T-helper 2 cell treated with Interferon-gamma antibody and Interleukin-4, amounts not matched to agents 5 μg/mL and 100 μg/mL, for 36 hours (primary cell): ENCODE results near the gene ATP5PB.

ENCODE experiments used
- DNase-seq: peaks from one replicate; pipeline ENCODE4 v3.0.0; 2021; ENCODE audit warnings: low spot score
- H3K27ac Mint-ChIP-seq: one replicate; pipeline ENCODE4 v1.8.0; 2021; ENCODE audit warnings: mild to moderate bottlenecking, mixed read lengths
- H3K27me3 Mint-ChIP-seq: one replicate; pipeline ENCODE4 v1.8.0; 2021; ENCODE audit warnings: low read depth, mixed read lengths
- H3K36me3 Mint-ChIP-seq: one replicate; pipeline ENCODE4 v1.8.0; 2021; ENCODE audit warnings: low read depth, mixed read lengths
- H3K4me1 Mint-ChIP-seq: one replicate; pipeline ENCODE4 v1.8.0; 2021; ENCODE audit warnings: low read depth, mixed read lengths
- H3K4me3 Mint-ChIP-seq: one replicate; pipeline ENCODE4 v1.8.0; 2022; ENCODE audit warnings: mild to moderate bottlenecking, moderate library complexity, mixed read lengths
- H3K9me3 Mint-ChIP-seq: one replicate; pipeline ENCODE4 v1.8.0; 2021; ENCODE audit warnings: mixed read lengths

ATP5PB gene

DNA sequence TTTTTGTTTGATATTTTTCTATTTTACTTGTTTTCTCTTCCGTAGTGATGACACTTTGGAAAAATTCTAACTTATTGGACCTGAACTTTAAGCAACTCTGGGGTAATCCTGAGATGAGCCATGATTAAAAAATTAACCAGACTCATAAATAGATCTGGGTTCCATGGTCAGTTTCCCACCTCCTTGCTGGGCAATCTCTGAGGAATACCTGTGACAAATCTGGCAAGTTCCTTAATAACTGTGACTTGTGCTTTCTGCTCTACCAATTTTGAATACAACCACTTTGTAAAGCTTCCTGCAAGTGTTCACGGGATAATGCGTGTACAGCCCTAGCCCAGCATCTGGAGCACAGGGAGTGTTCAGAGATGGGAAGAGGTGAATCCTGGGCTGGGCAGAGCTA lies 25.0 kb upstream of the ATP5PB start:
- no peak for DNase-seq
- Mint-ChIP-seq H3K36me3 (no peaks in the 10 kb centered on the region), H3K4me3 (no peak overlapping the region), H3K27me3 (peaks cover 5% of the 10 kb centered on the region), H3K4me1 (peaks cover 1% of the 10 kb centered on the region), H3K27ac (no peak overlapping the region), H3K9me3 (no peaks in the 10 kb centered on the region)

DNA sequence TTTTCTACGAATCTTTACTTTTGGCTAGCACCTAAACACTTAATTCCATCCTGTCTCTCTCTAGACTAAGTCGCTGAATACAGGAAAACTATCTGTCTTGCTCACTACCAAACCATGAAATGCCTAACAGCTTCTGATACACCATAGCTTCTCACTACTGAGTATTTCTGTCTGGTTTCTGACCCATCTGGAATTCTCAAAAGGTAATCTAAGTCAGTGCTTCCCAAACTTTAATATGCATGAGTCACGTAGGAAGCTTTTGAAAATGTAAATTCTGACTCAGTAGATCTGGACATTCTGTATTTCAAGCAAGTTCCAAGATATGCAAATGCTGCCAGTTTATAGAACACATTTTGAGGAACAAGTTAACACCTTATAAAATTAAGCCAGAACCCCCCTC lies 12.5 kb upstream of the ATP5PB start:
- Mint-ChIP-seq H3K27me3 (no peaks in the 10 kb centered on the region), H3K4me1 (peaks cover 3% of the 10 kb centered on the region), H3K27ac (no peak overlapping the region), H3K4me3 (no peak overlapping the region), H3K9me3 (no peaks in the 10 kb centered on the region), H3K36me3 (peaks cover 30% of the 10 kb centered on the region)
- DNase-seq = no peak

DNA sequence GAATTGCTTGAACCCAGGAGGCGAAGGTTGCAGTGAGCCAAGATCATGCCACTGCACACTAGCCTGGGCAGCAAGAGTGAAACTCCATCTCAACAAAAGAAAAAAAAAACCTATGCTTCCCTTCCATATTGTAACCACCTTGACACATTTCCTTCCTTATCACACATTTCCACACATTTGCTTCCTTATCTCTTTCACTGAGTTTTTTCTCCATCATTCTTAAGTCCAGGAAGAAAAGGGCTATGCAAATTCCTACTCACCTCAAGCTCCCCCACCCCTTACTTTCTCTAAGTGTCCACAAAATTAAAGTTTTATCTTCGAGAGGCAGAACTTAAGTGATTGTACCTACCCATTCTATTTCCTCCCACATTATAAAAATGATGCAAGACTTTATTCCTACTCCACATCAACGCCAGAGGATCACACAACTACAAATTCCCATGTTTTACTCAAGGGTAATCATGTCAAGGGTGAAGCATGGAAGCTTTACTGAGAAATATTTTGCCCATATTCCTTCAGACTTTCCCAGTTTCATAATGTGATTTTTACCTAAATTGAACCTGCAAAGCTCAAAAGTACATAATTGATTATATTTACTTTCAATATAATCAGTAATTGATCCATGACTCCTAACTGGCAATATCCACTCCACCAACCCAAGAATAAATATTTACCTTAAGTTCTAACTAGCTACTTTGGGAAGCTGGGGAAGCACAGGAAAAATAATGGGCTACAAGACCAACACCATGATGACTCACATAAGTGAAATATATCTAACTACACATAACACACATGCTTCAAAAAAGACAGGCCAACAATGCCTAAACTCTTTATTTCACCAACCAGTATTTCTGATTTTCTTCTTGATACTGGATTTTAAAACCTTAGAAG lies 9.6 kb upstream of the ATP5PB start:
- H3K9me3 Mint-ChIP-seq = no peaks in the 10 kb centered on the region
- H3K36me3 Mint-ChIP-seq = peaks cover 52% of the 10 kb centered on the region
- peaks cover 6% of the 10 kb centered on the region for H3K4me1 Mint-ChIP-seq
- no peaks in the 10 kb centered on the region for H3K27me3 Mint-ChIP-seq
- no peak for DNase-seq
- no peak overlapping the region for H3K27ac Mint-ChIP-seq
- no peak overlapping the region for H3K4me3 Mint-ChIP-seq

DNA sequence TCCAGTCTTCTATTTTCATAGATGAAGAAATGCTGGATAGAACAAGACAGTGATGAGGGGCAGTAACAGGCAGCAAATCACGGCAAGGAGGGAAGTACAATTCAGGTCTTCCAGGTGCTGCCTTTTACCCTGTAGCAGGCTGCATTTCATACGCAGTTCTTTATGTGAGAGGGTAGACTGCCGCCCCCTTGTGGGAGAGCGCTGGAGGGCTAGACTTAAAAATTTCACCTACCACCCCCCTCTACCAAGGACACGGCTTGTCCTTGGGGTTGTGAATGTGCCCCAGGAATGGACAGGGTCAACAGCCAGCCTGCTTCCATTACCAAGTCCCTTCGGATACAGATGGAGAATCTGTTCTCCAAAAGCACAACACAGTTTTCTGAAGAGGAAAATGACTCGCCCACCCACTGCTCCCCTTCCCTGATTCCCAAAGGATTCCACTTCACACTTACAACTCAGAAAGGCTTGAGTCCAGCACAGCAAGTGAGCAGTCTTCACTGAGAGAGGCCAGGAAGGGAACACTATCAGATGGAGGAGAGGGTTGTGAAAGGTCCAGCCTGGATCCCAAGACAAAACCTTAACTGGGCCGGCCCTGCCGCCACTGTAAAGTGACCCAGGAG lies 7.6 kb upstream of the ATP5PB start:
- Mint-ChIP-seq H3K9me3 (no peaks in the 10 kb centered on the region), H3K36me3 (peaks cover 64% of the 10 kb centered on the region), H3K4me3 (no peak overlapping the region), H3K27me3 (no peaks in the 10 kb centered on the region), H3K4me1 (peaks cover 12% of the 10 kb centered on the region), H3K27ac (no peak overlapping the region)
- peak; percentile 14 for DNase-seq

DNA sequence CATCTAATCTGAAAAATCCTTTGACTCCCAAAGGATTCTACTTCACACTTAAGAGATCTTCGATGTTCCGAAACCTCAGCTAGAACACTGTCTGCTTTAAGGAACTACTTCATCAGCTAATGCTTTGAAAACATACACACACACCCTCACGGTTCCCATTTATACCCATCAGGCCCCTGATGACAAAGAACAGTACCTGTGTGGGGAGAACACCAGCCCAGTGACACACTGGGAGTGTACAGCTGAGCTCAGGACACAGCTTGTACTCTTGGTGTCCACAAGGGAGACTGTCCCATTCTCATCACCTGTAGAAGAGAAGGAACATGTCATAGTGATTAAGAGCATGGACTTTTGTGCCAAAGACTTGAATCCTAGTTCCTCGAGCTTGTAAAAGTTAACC lies 6.8 kb upstream of the ATP5PB start:
- DNase-seq = no peak
- Mint-ChIP-seq H3K9me3 (no peaks in the 10 kb centered on the region), H3K27ac (no peak overlapping the region), H3K4me3 (no peak overlapping the region), H3K4me1 (peaks cover 20% of the 10 kb centered on the region), H3K36me3 (peaks cover 66% of the 10 kb centered on the region), H3K27me3 (no peaks in the 10 kb centered on the region)

DNA sequence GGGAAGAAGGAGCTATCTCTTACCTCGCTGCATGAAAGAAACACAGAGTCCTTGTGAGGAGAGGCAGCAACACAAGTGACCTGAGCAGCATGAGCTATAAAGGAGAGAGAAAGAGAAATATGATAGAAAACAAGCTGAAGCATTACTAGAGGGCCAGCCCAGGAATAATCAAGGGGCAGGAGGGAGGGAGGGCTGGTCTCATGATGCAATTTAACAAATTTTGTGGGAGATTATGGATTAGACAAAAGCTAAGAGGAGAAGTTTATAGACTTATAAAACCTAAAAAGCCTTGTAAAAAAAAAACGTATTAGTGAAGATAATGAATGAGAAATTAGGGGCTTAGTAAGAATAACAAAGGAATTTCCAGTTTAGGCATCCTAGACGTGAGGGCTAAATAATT lies 5.2 kb upstream of the ATP5PB start:
- no peaks in the 10 kb centered on the region for H3K27me3 Mint-ChIP-seq
- no peak for DNase-seq
- H3K36me3 Mint-ChIP-seq = peaks cover 61% of the 10 kb centered on the region
- no peak overlapping the region for H3K27ac Mint-ChIP-seq
- no peak overlapping the region for H3K4me3 Mint-ChIP-seq
- no peaks in the 10 kb centered on the region for H3K9me3 Mint-ChIP-seq
- peaks cover 30% of the 10 kb centered on the region for H3K4me1 Mint-ChIP-seq

DNA sequence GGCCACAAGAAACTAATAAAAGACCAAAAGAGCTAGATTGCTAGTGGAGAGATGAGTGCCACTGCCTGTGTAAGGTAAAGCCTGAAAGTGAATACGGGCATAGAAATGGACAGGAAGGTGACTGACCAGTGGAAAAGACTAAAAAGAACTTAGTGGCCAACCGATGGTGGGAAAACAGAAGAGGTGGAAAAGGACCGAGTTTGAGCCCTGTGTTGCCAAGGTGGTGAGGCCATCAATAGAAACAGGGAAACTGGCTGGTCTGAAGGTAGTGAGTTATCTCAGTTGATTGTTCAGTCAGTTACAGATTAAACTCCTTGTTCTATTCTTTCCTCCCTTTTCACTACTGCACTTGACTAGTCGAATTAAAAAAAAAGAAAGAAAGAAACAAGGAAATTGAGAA lies 2.7 kb upstream of the ATP5PB start:
- Mint-ChIP-seq H3K4me1 (peaks cover 35% of the 10 kb centered on the region), H3K27ac (peak overlapping the region; percentile 28), H3K36me3 (peaks cover 62% of the 10 kb centered on the region)

DNA sequence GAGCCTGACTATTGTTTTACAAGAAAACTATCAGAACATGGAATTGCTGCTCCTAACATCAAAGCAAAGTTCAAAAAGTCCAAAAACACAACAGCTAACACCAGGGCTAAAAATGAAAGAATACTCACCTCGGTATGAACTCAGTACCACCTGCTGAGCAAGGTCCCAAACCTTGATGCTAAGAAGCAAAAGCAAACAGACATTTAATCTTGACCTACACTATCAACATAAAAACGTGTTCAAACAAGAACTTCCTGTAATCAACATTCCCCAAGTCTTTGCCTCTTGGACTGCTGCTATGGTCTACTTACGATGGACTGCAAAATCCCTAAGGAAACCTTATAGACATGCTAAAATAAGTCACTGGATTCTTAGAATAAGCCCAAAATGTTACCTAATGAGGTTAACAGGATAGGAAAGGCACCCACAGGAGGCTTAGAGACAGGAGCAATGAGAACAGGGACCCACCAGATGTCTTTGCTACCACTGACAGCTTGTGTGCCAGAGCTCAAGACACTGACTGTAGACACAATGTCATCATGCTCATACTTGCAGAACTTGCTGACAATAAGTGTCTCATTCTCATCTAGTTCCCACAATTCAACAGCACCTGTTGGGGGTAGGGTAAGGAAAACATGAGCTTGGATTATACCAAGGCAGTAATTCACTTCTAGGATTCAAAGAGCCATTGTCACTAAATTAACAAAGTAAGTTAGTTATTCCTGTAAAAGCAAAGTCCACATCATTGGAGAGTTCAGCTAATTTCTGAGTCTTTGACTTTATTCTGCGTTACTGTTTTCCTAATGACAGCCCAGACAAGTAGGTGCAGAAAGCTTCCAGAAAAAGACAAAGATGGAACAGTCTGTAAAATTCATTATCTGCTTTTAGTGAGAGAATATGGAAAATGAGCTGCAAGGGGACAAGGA lies 2.0 kb upstream of the ATP5PB start:
- DNase-seq = no peak
- peak overlapping the region; percentile 99 for H3K4me3 Mint-ChIP-seq
- no peaks in the 10 kb centered on the region for H3K9me3 Mint-ChIP-seq
- peaks cover 38% of the 10 kb centered on the region for H3K4me1 Mint-ChIP-seq
- H3K36me3 Mint-ChIP-seq = peaks cover 64% of the 10 kb centered on the region
- no peaks in the 10 kb centered on the region for H3K27me3 Mint-ChIP-seq
- peak overlapping the region; percentile 32 for H3K27ac Mint-ChIP-seq

More for the DNA sequence above, 2.7 kb upstream of the ATP5PB start:
- no peaks in the 10 kb centered on the region for H3K9me3 Mint-ChIP-seq
- H3K27me3 Mint-ChIP-seq = no peaks in the 10 kb centered on the region
- peak overlapping the region; percentile 99 for H3K4me3 Mint-ChIP-seq
- no peak for DNase-seq

DNA sequence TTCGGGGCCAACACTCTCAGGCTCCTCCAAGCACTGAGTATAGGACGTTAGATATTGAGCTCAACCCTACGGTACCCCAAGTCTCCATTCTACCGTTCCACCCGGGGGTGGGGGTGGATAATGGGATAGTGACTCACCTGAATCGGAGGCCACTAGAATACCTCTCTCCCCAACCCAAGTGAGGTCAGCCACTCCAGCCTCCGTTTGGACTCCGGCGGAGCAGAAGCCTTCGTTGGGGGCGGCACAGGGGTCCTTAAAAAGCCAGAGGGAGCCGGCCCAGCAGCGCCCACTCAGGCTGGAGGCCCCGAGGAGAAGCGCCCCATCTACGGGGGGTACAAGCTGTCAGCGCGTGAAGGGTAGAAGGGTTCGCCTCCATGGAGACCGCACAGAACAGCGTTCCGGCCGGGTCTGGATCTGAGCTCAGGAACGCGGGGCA lies 764 bp upstream of the ATP5PB start:
- H3K4me1 Mint-ChIP-seq = peaks cover 47% of the 10 kb centered on the region
- peak overlapping the region; percentile 99 for H3K4me3 Mint-ChIP-seq
- peak overlapping the region; percentile 74 for H3K27ac Mint-ChIP-seq
- no peaks in the 10 kb centered on the region for H3K9me3 Mint-ChIP-seq
- DNase-seq = peak; percentile 26
- H3K36me3 Mint-ChIP-seq = peaks cover 55% of the 10 kb centered on the region
- no peaks in the 10 kb centered on the region for H3K27me3 Mint-ChIP-seq

DNA sequence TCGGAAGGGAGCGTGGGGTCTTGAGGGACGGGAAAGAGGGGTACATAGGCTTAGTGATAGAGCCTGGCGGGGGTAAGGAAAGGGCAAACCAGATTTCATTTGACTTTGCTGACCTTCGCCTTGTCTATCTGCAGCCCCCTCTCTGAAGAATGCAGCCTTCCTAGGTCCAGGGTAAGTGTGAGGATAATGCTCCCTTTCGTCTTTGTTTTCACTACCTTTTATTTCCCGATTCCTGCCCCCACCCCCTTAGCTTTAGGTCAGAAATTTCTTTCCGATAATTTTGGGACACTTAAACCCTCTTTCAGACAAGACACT lies 396 bp downstream of the ATP5PB start:
- peaks cover 54% of the 10 kb centered on the region for H3K4me1 Mint-ChIP-seq
- H3K36me3 Mint-ChIP-seq = peaks cover 53% of the 10 kb centered on the region
- no peaks in the 10 kb centered on the region for H3K27me3 Mint-ChIP-seq
- peak overlapping the region; percentile 97 for H3K27ac Mint-ChIP-seq
- no peaks in the 10 kb centered on the region for H3K9me3 Mint-ChIP-seq
- peak overlapping the region; percentile 99 for H3K4me3 Mint-ChIP-seq
- no peak for DNase-seq

DNA sequence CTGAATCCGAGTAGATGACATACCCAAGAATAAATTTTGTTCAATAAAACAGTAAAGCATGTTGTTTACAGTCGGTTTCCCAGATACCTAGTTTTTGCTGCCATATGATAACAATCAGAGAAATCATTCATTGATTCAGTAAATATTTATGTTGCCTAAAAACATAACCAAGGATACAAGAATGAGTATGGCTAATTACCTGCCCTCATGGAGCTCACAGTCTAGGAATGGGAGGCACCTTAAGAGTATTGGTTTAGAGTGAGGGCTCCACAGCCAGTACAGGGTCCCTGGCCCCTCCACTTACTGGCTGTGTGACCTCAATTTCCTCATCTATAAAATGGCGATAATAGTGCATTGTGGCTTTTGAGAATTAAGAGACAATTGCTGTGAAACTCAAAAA lies 921 bp downstream of the ATP5PB start:
- Mint-ChIP-seq H3K4me1 (peaks cover 59% of the 10 kb centered on the region), H3K27ac (peak overlapping the region; percentile 97), H3K4me3 (peak overlapping the region; percentile 99), H3K27me3 (no peaks in the 10 kb centered on the region), H3K36me3 (peaks cover 54% of the 10 kb centered on the region), H3K9me3 (no peaks in the 10 kb centered on the region)
- DNase-seq = no peak

DNA sequence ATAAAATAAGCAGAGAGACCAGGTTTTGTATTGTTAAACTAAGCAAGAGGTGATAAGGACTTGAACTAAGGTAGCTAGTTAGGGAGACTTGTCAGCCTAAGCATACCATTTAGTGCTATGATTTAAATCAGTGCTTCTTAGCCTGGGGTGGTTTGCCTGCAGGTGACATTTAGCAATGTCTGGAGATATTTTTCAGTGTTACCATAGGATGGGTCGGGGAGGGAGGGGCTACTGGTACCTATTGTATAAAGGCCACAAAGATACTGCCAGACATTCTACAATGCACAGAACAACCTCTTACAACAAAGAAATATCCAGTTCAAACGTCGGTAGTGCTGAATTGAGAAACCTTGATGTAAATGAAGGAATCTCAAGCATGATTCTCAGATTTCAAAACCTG lies 3.3 kb downstream of the ATP5PB start:
- Mint-ChIP-seq H3K36me3 (peaks cover 61% of the 10 kb centered on the region), H3K9me3 (no peaks in the 10 kb centered on the region), H3K4me3 (no peak overlapping the region), H3K4me1 (peaks cover 57% of the 10 kb centered on the region), H3K27ac (no peak overlapping the region), H3K27me3 (no peaks in the 10 kb centered on the region)
- DNase-seq = no peak

DNA sequence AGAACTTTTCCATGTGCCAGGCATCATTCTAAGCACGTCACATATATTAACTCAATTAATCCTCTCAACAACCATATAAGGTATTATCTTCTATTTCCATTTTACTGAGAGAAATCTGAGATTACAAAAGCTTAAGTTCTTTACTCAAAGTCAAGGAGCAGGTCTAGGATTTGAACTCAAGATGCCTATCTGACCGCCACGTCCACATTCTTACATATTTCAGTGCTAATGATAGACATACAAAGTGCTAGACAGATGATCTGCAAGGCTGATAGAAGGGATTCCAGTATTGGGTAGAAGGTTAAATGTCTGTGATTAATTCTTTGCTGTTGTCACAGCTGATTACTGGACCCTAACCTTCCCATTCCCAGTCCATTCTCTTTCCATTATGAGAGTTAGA lies 4.4 kb downstream of the ATP5PB start:
- H3K27ac Mint-ChIP-seq = no peak overlapping the region
- no peaks in the 10 kb centered on the region for H3K9me3 Mint-ChIP-seq

More for the DNA sequence above, 4.4 kb downstream of the ATP5PB start:
- Mint-ChIP-seq H3K4me3 (peak overlapping the region; percentile 31), H3K4me1 (peaks cover 52% of the 10 kb centered on the region), H3K36me3 (peaks cover 70% of the 10 kb centered on the region), H3K27me3 (no peaks in the 10 kb centered on the region)
- DNase-seq = no peak
